ENCODE measurements around the gene UBE2E3. TPM values are rescaled to one million over a fixed set of nuclear protein-coding genes. Genes with fewer than 3 reads are reported as not detected.
A peak's percentile ranks its signal among the peaks of the same experiment; 100 is the strongest.

The UBE2E3 gene
- total RNA-seq, 1 donor from 2014 or later, result 379 TPM

DNA sequence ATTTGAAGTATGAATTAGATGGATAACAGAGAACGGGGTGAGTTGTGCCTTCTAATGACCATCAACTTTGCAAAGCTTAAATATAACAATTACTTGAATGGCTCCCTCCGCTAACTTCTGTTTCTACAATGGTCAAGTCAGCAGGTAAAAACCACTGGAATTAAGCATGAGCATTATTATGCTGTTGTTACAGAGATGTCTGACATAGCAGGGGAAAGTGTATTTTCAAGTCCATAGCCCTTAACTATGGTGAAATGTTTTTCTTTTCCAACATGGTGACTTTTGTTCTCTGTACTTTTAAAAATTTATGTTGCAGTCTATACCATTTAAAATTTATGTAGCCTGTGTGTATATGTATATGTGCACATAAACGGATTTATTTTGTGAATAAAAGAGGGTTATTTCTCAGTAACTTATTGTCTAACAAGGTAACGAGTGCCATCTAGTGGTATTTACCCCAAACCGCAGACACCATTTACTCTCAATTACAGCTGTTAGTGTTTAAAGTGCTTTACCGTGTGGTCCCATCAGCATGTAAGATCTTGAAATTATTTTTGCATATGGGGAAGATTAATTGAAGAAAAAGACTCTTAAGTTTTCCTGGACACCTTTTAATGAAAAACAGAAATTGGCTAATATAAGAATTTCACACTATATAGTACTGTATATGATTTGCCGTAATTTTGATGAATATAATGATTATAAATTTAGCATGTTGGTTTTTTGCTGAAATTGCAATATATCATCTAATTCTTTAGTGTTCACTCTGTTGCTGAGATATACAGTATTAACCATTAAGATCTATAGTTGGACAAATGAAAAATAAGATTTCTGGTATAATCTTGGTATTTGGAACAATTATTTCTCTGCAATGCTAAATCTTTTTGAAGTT lies 78.2 kb downstream of the UBE2E3 start:
- no peak overlapping the region for H3K4me2 ChIP-seq
- H3K79me2 ChIP-seq (ENCODE audit: low read depth), result peaks cover 35% of the 10 kb centered on the region
- no peaks in the 10 kb centered on the region for H3K4me1 Mint-ChIP-seq
- H3K4me3 Mint-ChIP-seq, result no peak overlapping the region
- H2AFZ ChIP-seq (replicated peaks), result no peak overlapping the region
- no peak overlapping the region for H3K9ac ChIP-seq
- H3K9me3 ChIP-seq (ENCODE audit: low read depth), result no peaks in the 10 kb centered on the region
- TF ChIP-seq, protein P1, sequence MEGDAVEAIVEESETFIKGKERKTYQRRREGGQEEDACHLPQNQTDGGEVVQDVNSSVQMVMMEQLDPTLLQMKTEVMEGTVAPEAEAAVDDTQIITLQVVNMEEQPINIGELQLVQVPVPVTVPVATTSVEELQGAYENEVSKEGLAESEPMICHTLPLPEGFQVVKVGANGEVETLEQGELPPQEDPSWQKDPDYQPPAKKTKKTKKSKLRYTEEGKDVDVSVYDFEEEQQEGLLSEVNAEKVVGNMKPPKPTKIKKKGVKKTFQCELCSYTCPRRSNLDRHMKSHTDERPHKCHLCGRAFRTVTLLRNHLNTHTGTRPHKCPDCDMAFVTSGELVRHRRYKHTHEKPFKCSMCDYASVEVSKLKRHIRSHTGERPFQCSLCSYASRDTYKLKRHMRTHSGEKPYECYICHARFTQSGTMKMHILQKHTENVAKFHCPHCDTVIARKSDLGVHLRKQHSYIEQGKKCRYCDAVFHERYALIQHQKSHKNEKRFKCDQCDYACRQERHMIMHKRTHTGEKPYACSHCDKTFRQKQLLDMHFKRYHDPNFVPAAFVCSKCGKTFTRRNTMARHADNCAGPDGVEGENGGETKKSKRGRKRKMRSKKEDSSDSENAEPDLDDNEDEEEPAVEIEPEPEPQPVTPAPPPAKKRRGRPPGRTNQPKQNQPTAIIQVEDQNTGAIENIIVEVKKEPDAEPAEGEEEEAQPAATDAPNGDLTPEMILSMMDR (IDR thresholded peaks at IDR 0.05), result peak; percentile 94
- no peak for TF ChIP-seq EZH2 (IDR thresholded peaks at IDR 0.05)
- no peak overlapping the region for H3K27ac ChIP-seq
- peaks cover 3% of the 10 kb centered on the region for H3F3A ChIP-seq (ENCODE audit: low read depth)
- peaks cover 43% of the 10 kb centered on the region for H3K36me3 Mint-ChIP-seq
- H3K4me3 ChIP-seq, result no peak overlapping the region
- H3K27me3 Mint-ChIP-seq (ENCODE audit: insufficient read depth, low read depth), result no peaks in the 10 kb centered on the region
- H3K27ac Mint-ChIP-seq, result no peak overlapping the region
- peaks cover 11% of the 10 kb centered on the region for H4K20me1 ChIP-seq (ENCODE audit: low read depth)
- no peaks in the 10 kb centered on the region for H3K4me1 ChIP-seq
- no peaks in the 10 kb centered on the region for H3K27me3 ChIP-seq
- peaks cover 16% of the 10 kb centered on the region for H3K9me3 Mint-ChIP-seq
- DNase-seq (ENCODE audit: low spot score), result peak; percentile 45
- no peaks in the 10 kb centered on the region for H3K36me3 ChIP-seq

DNA sequence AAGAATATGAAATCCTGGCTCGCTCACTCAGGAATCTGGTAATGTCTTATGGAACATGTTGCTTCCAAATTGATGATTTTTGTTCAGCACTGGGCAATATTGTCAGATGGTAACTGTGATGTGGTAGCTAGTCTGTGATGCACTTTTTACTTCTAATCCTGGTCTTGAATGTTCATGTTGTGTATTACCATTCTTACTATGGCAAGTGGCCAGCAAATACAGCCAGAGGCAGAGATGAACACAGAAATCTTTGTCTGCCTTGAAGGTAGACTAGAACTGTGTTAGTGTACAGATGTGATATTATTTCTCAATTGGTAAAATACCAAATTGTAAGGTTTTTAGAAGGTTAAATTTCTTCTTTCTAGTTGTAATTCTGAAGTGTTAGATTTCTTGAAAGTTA lies 83.3 kb downstream of the UBE2E3 start:
- Histone ChIP-seq H3K4me2 (no peak overlapping the region), H2AFZ (replicated peaks) (no peak overlapping the region), H3K9me3 (ENCODE audit: low read depth) (no peaks in the 10 kb centered on the region), H3K79me2 (ENCODE audit: low read depth) (peaks cover 25% of the 10 kb centered on the region), H3K4me1 (peaks cover 6% of the 10 kb centered on the region), H3K36me3 (peaks cover 7% of the 10 kb centered on the region), H3K4me3 (no peak overlapping the region), H3K27ac (no peak overlapping the region), H4K20me1 (ENCODE audit: low read depth) (no peaks in the 10 kb centered on the region), H3F3A (ENCODE audit: low read depth) (no peaks in the 10 kb centered on the region), H3K9ac (no peak overlapping the region), H3K27me3 (no peaks in the 10 kb centered on the region)
- TF ChIP-seq, protein P1 (IDR thresholded peaks at IDR 0.05), result no peak
- TF ChIP-seq EZH2phosphoT487 (IDR thresholded peaks at IDR 0.05) (no peak), EZH2 (IDR thresholded peaks at IDR 0.05) (no peak)
- no peaks in the 10 kb centered on the region for H3K27me3 Mint-ChIP-seq (ENCODE audit: insufficient read depth, low read depth)
- H3K36me3 Mint-ChIP-seq, result peaks cover 32% of the 10 kb centered on the region
- no peak overlapping the region for H3K27ac Mint-ChIP-seq
- no peaks in the 10 kb centered on the region for H3K9me3 Mint-ChIP-seq
- H3K4me3 Mint-ChIP-seq, result no peak overlapping the region
- DNase-seq (ENCODE audit: low spot score), result no peak
- no peaks in the 10 kb centered on the region for H3K4me1 Mint-ChIP-seq

DNA sequence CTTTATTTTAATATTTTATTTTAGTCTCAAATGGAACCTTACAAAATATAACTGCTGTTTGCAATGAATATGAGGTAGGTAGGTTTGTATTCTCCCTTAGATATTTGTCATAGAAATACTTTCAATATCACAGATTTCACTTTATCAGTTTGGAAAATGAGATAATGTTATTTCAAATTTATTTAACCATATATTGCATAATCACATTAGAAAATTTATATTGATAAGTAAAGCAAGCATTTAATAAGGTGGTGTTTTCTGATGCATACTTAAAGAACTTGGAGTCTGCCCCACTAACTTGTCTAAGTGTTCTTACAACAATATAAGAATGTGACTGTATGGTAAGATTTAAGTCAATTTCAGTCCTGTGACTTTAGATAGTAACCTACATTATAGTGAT lies 85.1 kb downstream of the UBE2E3 start:
- Mint-ChIP-seq H3K36me3 (peaks cover 28% of the 10 kb centered on the region), H3K4me1 (no peaks in the 10 kb centered on the region), H3K27ac (no peak overlapping the region), H3K27me3 (ENCODE audit: insufficient read depth, low read depth) (no peaks in the 10 kb centered on the region), H3K9me3 (no peaks in the 10 kb centered on the region), H3K4me3 (no peak overlapping the region)
- no peaks in the 10 kb centered on the region for H3K9me3 ChIP-seq (ENCODE audit: low read depth)
- no peak overlapping the region for H3K27ac ChIP-seq
- DNase-seq (ENCODE audit: low spot score), result no peak
- no peak overlapping the region for H2AFZ ChIP-seq (replicated peaks)
- no peaks in the 10 kb centered on the region for H3K27me3 ChIP-seq
- TF ChIP-seq EZH2phosphoT487 (IDR thresholded peaks at IDR 0.05) (no peak), EZH2 (IDR thresholded peaks at IDR 0.05) (no peak)
- TF ChIP-seq, protein P1 (IDR thresholded peaks at IDR 0.05), result no peak
- H3K4me1 ChIP-seq, result peaks cover 6% of the 10 kb centered on the region
- no peak overlapping the region for H3K4me2 ChIP-seq
- H3K9ac ChIP-seq, result no peak overlapping the region
- no peaks in the 10 kb centered on the region for H4K20me1 ChIP-seq (ENCODE audit: low read depth)
- H3F3A ChIP-seq (ENCODE audit: low read depth), result no peaks in the 10 kb centered on the region
- peaks cover 7% of the 10 kb centered on the region for H3K36me3 ChIP-seq
- peaks cover 14% of the 10 kb centered on the region for H3K79me2 ChIP-seq (ENCODE audit: low read depth)
- H3K4me3 ChIP-seq, result no peak overlapping the region
